HepG2 (cell line): ENCODE data around the gene GGA3. TPM values are rescaled to one million over a fixed set of nuclear protein-coding genes. Genes with fewer than 3 reads are reported as not detected.

Source experiments
- ATF7-NPFF ChIP-seq: sonication (generic); formaldehyde crosslinking; IDR thresholded peaks from 2 replicates; pipeline ENCODE4 v1.8.1; 2023; ENCODE audit warnings: mild to moderate bottlenecking, low read depth, missing genetic modification reagents, moderate library complexity
- RNF2 ChIP-seq: fragments of 450-650 bp; conservative IDR thresholded peaks from 2 replicates; pipeline ENCODE4 v1.6.1; 2016; ENCODE audit warnings: low read depth
- SETDB1 ChIP-seq: sonication (generic); formaldehyde crosslinking; IDR thresholded peaks from 2 replicates; pipeline ENCODE4 v1.5.1; 2020; ENCODE audit warnings: missing genetic modification reagents, mild to moderate bottlenecking, borderline replicate concordance
- TAF15 ChIP-seq: fragments of 200-400 bp; formaldehyde crosslinking; IDR thresholded peaks from one replicate; pipeline ENCODE4 v1.6.1; 2018; ENCODE audit warnings: mild to moderate bottlenecking, low read depth, low read length; ENCODE audit not compliant: poor library complexity, severe bottlenecking
- ZFYVE20 ChIP-seq: sonication (generic); formaldehyde crosslinking; IDR thresholded peaks from 2 replicates; pipeline ENCODE4 v1.8.0; 2023; ENCODE audit warnings: low read depth, mild to moderate bottlenecking, moderate library complexity, missing genetic modification reagents, borderline replicate concordance
- ZNF407 ChIP-seq: sonication (generic); formaldehyde crosslinking; IDR thresholded peaks from one replicate; pipeline ENCODE4 v1.5.1; 2020; ENCODE audit warnings: mild to moderate bottlenecking, missing genetic modification reagents; ENCODE audit errors: not compliant biosample characterization
- ZNF556 ChIP-seq: sonication (generic); formaldehyde crosslinking; IDR thresholded peaks from 2 replicates; pipeline ENCODE4 v1.4.0; 2020; ENCODE audit warnings: mild to moderate bottlenecking, missing genetic modification reagents, borderline replicate concordance
- ZNF607 ChIP-seq: sonication (generic); formaldehyde crosslinking; IDR thresholded peaks from 2 replicates; pipeline ENCODE4 v1.5.1; 2020; ENCODE audit warnings: missing genetic modification reagents, mild to moderate bottlenecking, borderline replicate concordance
- ZNF749 ChIP-seq: sonication (generic); formaldehyde crosslinking; IDR thresholded peaks from 2 replicates; pipeline ENCODE4 v1.8.0; 2022; ENCODE audit warnings: mild to moderate bottlenecking, missing genetic modification reagents, moderate library complexity, borderline replicate concordance
- ZNF777 ChIP-seq: sonication (generic); formaldehyde crosslinking; IDR thresholded peaks from 2 replicates; pipeline ENCODE4 v1.4.0; 2020; ENCODE audit warnings: missing genetic modification reagents
- polyA plus RNA-seq, 8 experiments: library from polyadenylated mRNA; depleted of rRNA in 3 of 8; stranded (reverse) in 7 of 8; unstranded in 1 of 8; fragments of >200 nt; fragmentation: Illumina TruSeq in 4 of 8; extraction: Trizol in 4 of 8; gene quantifications; 2 replicates each; pipeline versions ENCODE4 v1.2.1 to v1.2.3, GENCODE V29; 2011 to 2016; ENCODE audit warnings: low read depth in 4 of 8, missing spikeins in 1 of 8, mixed read lengths in 1 of 8; ENCODE audit not compliant: insufficient read depth in 1 of 8
- total RNA-seq, 5 experiments: library from RNA; depleted of rRNA; stranded (reverse); fragments of >200 nt; fragmentation: Illumina TruSeq; extraction: Trizol; gene quantifications; 2 replicates each; pipeline ENCODE4 v1.2.3, GENCODE V29; 2016; ENCODE audit warnings: low read depth in 1 of 5
- TF ChIP-seq, protein P1 (sequence below): IDR thresholded peaks from 2 replicates; pipeline ENCODE4 v1.6.1; 2016; ENCODE audit warnings: missing compliant biosample characterization, missing genetic modification reagents, borderline replicate concordance
- TF ChIP-seq, protein P2 (sequence below): IDR thresholded peaks from 2 replicates; pipeline ENCODE4 v1.6.1; 2016; ENCODE audit warnings: low read depth
- TF ChIP-seq, protein P3 (sequence below): IDR thresholded peaks from 2 replicates; pipeline ENCODE4 v1.6.1; 2012; ENCODE audit warnings: low read length, improper control_type of control experiment

The GGA3 gene
- total and polyA plus RNA-seq, 2 of the 13 experiments (the other 11 are each of a cell fraction or from before 2014, with no cell fraction given): 28.4 to 43.7 TPM

DNA sequence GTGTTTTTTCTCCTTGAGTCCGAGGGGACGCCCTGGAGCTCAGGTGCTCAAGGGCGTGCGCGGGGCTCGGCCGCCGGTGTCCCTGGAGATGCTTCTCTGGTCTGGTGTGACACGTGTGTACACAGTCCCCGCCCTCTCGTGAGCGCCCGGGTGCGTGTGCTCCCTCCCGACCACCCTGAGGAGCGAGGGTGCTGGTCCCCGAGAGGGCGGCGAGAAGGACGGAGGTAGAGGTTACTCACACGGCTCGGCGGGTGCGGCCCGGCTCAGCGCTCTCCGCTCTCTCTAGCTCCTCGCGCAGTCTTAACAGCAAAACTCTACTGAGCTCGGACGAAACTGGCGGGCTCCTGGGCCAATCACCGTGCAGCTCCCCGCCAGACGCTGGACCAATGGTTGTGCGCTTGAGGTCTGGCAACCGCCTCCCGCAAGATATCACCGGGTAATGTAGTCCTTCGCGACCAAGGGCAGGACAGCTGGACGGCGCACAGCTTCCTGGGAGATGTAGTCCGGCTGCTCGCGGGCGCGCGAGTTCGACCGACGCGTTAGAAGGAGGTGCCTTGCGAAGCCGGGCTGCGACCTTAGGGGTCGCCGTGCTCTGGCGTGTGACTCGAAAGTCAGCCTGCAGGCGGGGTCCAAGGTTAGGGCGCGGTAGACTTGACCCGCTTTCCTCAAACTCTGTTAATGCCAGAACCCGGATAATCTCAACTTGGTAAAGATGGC is 27.9 kb upstream of the GGA3 start, which contains the start of gene SLC25A19 (continued):
- peak; percentile 63; the same call in 1 of the 2 replicates for TF ChIP-seq RNF2
- TF ChIP-seq ZNF777 (CRISPR knock-in tag): peak; percentile 77
- TF ChIP-seq, protein P1, sequence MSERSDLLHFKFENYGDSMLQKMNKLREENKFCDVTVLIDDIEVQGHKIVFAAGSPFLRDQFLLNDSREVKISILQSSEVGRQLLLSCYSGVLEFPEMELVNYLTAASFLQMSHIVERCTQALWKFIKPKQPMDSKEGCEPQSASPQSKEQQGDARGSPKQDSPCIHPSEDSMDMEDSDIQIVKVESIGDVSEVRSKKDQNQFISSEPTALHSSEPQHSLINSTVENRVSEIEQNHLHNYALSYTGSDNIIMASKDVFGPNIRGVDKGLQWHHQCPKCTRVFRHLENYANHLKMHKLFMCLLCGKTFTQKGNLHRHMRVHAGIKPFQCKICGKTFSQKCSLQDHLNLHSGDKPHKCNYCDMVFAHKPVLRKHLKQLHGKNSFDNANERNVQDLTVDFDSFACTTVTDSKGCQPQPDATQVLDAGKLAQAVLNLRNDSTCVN (CRISPR knock-in tag): 0 out of 2 replicates have a peak, but pooled peaks have one; percentile 29
- TF ChIP-seq, protein P2, sequence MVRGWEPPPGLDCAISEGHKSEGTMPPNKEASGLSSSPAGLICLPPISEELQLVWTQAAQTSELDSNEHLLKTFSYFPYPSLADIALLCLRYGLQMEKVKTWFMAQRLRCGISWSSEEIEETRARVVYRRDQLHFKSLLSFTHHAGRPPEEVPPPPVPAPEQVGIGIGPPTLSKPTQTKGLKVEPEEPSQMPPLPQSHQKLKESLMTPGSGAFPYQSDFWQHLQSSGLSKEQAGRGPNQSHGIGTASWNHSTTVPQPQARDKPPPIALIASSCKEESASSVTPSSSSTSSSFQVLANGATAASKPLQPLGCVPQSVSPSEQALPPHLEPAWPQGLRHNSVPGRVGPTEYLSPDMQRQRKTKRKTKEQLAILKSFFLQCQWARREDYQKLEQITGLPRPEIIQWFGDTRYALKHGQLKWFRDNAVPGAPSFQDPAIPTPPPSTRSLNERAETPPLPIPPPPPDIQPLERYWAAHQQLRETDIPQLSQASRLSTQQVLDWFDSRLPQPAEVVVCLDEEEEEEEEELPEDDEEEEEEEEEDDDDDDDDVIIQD (CRISPR knock-in tag): no peak; the same call in 1 of the 2 replicates
- TF ChIP-seq ZNF749: no peak
- no peak for TF ChIP-seq SETDB1
- TF ChIP-seq ZNF607 (CRISPR knock-in tag): peak; percentile 89
- peak; percentile 52; the same call in 1 of the 2 replicates for TF ChIP-seq ATF7-NPFF
- TF ChIP-seq ZFYVE20 (CRISPR knock-in tag): no peak
- TF ChIP-seq ZNF407: peak; percentile 84
- peak; percentile 85 for TF ChIP-seq TAF15
- peak; percentile 82 for TF ChIP-seq ZNF556 (CRISPR knock-in tag)
- TF ChIP-seq, protein P3, sequence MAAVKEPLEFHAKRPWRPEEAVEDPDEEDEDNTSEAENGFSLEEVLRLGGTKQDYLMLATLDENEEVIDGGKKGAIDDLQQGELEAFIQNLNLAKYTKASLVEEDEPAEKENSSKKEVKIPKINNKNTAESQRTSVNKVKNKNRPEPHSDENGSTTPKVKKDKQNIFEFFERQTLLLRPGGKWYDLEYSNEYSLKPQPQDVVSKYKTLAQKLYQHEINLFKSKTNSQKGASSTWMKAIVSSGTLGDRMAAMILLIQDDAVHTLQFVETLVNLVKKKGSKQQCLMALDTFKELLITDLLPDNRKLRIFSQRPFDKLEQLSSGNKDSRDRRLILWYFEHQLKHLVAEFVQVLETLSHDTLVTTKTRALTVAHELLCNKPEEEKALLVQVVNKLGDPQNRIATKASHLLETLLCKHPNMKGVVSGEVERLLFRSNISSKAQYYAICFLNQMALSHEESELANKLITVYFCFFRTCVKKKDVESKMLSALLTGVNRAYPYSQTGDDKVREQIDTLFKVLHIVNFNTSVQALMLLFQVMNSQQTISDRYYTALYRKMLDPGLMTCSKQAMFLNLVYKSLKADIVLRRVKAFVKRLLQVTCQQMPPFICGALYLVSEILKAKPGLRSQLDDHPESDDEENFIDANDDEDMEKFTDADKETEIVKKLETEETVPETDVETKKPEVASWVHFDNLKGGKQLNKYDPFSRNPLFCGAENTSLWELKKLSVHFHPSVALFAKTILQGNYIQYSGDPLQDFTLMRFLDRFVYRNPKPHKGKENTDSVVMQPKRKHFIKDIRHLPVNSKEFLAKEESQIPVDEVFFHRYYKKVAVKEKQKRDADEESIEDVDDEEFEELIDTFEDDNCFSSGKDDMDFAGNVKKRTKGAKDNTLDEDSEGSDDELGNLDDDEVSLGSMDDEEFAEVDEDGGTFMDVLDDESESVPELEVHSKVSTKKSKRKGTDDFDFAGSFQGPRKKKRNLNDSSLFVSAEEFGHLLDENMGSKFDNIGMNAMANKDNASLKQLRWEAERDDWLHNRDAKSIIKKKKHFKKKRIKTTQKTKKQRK: no peak
